ENCODE data around the gene RAPSN. TPM values are rescaled to one million over a fixed set of nuclear protein-coding genes. Genes with fewer than 3 reads are reported as not detected.

RAPSN gene
- polyA plus RNA-seq, 1 donor from 2014 or later, result not detected

DNA sequence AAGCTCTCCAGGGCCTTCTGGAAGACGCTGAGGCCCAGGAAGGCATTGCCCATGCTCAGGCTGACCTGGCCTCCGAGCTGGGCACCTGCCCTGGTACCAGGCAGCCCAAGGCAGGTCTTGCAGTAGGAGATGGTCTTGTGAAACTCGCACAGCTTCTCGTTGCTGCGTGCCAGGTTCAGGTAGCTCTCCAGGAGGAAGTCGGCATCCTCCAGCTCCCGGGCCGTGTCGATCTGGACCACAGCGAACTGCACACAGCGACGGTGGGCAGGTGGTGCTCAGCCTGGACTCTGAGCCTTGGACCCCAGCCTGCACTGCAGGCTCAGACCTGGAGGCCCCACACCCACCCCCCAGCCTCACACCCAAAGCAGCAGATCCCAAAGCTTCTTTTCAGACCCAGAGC lies 1.0 kb downstream of the RAPSN start:
- Histone ChIP-seq H2AFZ (ENCODE audit: low read depth, low read length) (no peak overlapping the region), H3K9me2 (ENCODE audit: insufficient read depth, low read length) (no peaks in the 10 kb centered on the region), H3K9me3 (ENCODE audit: low read length) (no peaks in the 10 kb centered on the region), H3K4me2 (ENCODE audit: low read length) (no peak overlapping the region), H3K27me3 (ENCODE audit: insufficient read depth, low read depth, low read length) (no peaks in the 10 kb centered on the region), H4K20me1 (ENCODE audit: insufficient read depth) (no peaks in the 10 kb centered on the region), H3K79me2 (replicated peaks; ENCODE audit: insufficient read depth, low read length) (no peaks in the 10 kb centered on the region), H3K36me3 (ENCODE audit: insufficient read depth, low read length) (no peaks in the 10 kb centered on the region), H3F3A (ENCODE audit: insufficient read depth, low read length, poor library complexity, severe bottlenecking) (no peaks in the 10 kb centered on the region), H3K27ac (ENCODE audit: low read length) (no peak overlapping the region), H3K9ac (ENCODE audit: low read length) (no peak overlapping the region), H3K4me3 (ENCODE audit: low read length) (no peak overlapping the region)
- TF ChIP-seq RAD21 (conservative IDR thresholded peaks at IDR 0.05), result no peak
- TF ChIP-seq EP300 (conservative IDR thresholded peaks at IDR 0.05; ENCODE audit: poor library complexity, severe bottlenecking), result no peak
- TF ChIP-seq, protein P1, sequence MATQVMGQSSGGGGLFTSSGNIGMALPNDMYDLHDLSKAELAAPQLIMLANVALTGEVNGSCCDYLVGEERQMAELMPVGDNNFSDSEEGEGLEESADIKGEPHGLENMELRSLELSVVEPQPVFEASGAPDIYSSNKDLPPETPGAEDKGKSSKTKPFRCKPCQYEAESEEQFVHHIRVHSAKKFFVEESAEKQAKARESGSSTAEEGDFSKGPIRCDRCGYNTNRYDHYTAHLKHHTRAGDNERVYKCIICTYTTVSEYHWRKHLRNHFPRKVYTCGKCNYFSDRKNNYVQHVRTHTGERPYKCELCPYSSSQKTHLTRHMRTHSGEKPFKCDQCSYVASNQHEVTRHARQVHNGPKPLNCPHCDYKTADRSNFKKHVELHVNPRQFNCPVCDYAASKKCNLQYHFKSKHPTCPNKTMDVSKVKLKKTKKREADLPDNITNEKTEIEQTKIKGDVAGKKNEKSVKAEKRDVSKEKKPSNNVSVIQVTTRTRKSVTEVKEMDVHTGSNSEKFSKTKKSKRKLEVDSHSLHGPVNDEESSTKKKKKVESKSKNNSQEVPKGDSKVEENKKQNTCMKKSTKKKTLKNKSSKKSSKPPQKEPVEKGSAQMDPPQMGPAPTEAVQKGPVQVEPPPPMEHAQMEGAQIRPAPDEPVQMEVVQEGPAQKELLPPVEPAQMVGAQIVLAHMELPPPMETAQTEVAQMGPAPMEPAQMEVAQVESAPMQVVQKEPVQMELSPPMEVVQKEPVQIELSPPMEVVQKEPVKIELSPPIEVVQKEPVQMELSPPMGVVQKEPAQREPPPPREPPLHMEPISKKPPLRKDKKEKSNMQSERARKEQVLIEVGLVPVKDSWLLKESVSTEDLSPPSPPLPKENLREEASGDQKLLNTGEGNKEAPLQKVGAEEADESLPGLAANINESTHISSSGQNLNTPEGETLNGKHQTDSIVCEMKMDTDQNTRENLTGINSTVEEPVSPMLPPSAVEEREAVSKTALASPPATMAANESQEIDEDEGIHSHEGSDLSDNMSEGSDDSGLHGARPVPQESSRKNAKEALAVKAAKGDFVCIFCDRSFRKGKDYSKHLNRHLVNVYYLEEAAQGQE (IDR thresholded peaks at IDR 0.05; ENCODE audit: borderline replicate concordance), result no peak
- TF ChIP-seq SMC3 (conservative IDR thresholded peaks at IDR 0.05; ENCODE audit: poor library complexity), result no peak
- TF ChIP-seq, protein P2, sequence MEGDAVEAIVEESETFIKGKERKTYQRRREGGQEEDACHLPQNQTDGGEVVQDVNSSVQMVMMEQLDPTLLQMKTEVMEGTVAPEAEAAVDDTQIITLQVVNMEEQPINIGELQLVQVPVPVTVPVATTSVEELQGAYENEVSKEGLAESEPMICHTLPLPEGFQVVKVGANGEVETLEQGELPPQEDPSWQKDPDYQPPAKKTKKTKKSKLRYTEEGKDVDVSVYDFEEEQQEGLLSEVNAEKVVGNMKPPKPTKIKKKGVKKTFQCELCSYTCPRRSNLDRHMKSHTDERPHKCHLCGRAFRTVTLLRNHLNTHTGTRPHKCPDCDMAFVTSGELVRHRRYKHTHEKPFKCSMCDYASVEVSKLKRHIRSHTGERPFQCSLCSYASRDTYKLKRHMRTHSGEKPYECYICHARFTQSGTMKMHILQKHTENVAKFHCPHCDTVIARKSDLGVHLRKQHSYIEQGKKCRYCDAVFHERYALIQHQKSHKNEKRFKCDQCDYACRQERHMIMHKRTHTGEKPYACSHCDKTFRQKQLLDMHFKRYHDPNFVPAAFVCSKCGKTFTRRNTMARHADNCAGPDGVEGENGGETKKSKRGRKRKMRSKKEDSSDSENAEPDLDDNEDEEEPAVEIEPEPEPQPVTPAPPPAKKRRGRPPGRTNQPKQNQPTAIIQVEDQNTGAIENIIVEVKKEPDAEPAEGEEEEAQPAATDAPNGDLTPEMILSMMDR (IDR thresholded peaks at IDR 0.05; ENCODE audit: poor library complexity, severe bottlenecking), result no peak
- TF ChIP-seq POLR2AphosphoS5 (IDR thresholded peaks at IDR 0.05), result no peak
- no peak for TF ChIP-seq TAF1 (IDR thresholded peaks at IDR 0.05; ENCODE audit: low read depth)
- no peak for TF ChIP-seq MXI1 (conservative IDR thresholded peaks at IDR 0.05; ENCODE audit: poor library complexity, severe bottlenecking)
- TF ChIP-seq EZH2 (IDR thresholded peaks at IDR 0.05; ENCODE audit: borderline replicate concordance, insufficient read depth, low read length, poor library complexity, severe bottlenecking), result no peak

DNA sequence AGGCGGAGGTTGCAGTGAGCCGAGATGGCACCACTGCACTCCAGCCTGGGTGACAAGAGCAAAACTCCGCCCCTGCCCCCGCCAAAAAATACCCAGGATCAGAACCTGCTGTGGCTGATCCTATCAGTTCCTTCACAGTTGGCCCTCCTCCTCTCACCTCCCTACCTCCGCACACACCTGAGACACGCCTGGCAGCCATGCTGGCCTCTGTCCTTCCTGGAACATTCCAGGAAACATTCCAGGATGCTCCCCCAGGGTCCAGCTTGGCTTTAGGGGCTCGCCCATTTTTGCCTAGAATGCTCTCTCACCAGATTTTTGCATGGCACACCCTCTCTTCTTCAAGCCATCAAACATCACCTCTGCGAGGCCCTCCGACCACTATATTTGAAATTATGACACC lies 2.1 kb downstream of the RAPSN start:
- H3F3A ChIP-seq (ENCODE audit: insufficient read depth, low read length, poor library complexity, severe bottlenecking), result no peaks in the 10 kb centered on the region
- no peaks in the 10 kb centered on the region for H4K20me1 ChIP-seq (ENCODE audit: insufficient read depth)
- H3K27me3 ChIP-seq (ENCODE audit: insufficient read depth, low read depth, low read length), result no peaks in the 10 kb centered on the region
- no peak overlapping the region for H3K4me2 ChIP-seq (ENCODE audit: low read length)
- no peak overlapping the region for H3K9ac ChIP-seq (ENCODE audit: low read length)
- H3K79me2 ChIP-seq (replicated peaks; ENCODE audit: insufficient read depth, low read length), result no peaks in the 10 kb centered on the region
- TF ChIP-seq, protein P2 (IDR thresholded peaks at IDR 0.05; ENCODE audit: poor library complexity, severe bottlenecking), result no peak
- TF ChIP-seq EP300 (conservative IDR thresholded peaks at IDR 0.05; ENCODE audit: poor library complexity, severe bottlenecking), result no peak
- TF ChIP-seq MXI1 (conservative IDR thresholded peaks at IDR 0.05; ENCODE audit: poor library complexity, severe bottlenecking), result no peak
- TF ChIP-seq, protein P1 (IDR thresholded peaks at IDR 0.05; ENCODE audit: borderline replicate concordance), result no peak
- TF ChIP-seq TAF1 (IDR thresholded peaks at IDR 0.05; ENCODE audit: low read depth), result no peak
- TF ChIP-seq POLR2AphosphoS5 (IDR thresholded peaks at IDR 0.05), result no peak
- no peak for TF ChIP-seq SMC3 (conservative IDR thresholded peaks at IDR 0.05; ENCODE audit: poor library complexity)
- no peak for TF ChIP-seq EZH2 (IDR thresholded peaks at IDR 0.05; ENCODE audit: borderline replicate concordance, insufficient read depth, low read length, poor library complexity, severe bottlenecking)
- TF ChIP-seq RAD21 (conservative IDR thresholded peaks at IDR 0.05), result no peak
- H3K9me2 ChIP-seq (ENCODE audit: insufficient read depth, low read length), result no peaks in the 10 kb centered on the region
- no peaks in the 10 kb centered on the region for H3K9me3 ChIP-seq (ENCODE audit: low read length)
- H3K36me3 ChIP-seq (ENCODE audit: insufficient read depth, low read length), result no peaks in the 10 kb centered on the region
- no peak overlapping the region for H3K27ac ChIP-seq (ENCODE audit: low read length)
- H2AFZ ChIP-seq (ENCODE audit: low read depth, low read length), result no peak overlapping the region
- no peak overlapping the region for H3K4me3 ChIP-seq (ENCODE audit: low read length)

Measured in neural cell (in vitro differentiated cells).